ENCODE data around the gene SRL.

GRCh38 chr16:4160658-4161430, 81.0 kb downstream of the SRL start:
- TF ChIP-seq CTCF (IDR thresholded peaks at IDR 0.05) (no peak), HMGXB4 (CRISPR knock-in tag; IDR thresholded peaks at IDR 0.05) (no peak), ZNF121 (CRISPR knock-in tag; IDR thresholded peaks at IDR 0.05) (no peak), TEAD4 (CRISPR knock-in tag; IDR thresholded peaks at IDR 0.05) (no peak), JUN (CRISPR knock-in tag; IDR thresholded peaks at IDR 0.05) (no peak), ZSCAN18 (CRISPR knock-in tag; IDR thresholded peaks at IDR 0.05) (no peak)
